Karpas-422 (cell line): ENCODE results near the gene FAM114A2. TPM values are rescaled to one million over a fixed set of nuclear protein-coding genes. Genes with fewer than 3 reads are reported as not detected.

Source experiments
- DNase-seq: peaks from one replicate; pipeline ENCODE4 v3.0.0-alpha.2; 2015
- H2AFZ ChIP-seq: fragments of 200-600 bp; sonication (generic); 2 replicates; pipeline ENCODE4 v1.6.1; 2014; ENCODE audit warnings: antibody characterized with exemption, low read length, mixed read lengths
- H3K27ac ChIP-seq: fragments of 200-600 bp; sonication (generic); 2 replicates; pipeline ENCODE4 v1.5.1; 2014; ENCODE audit warnings: mild to moderate bottlenecking, low read length, moderate library complexity
- H3K27me3 ChIP-seq: fragments of 200-600 bp; sonication (generic); 2 replicates; pipeline ENCODE4 v1.6.1; 2014; ENCODE audit warnings: low read length, mixed read lengths
- H3K36me3 ChIP-seq: fragments of 200-600 bp; sonication (generic); 2 replicates; pipeline ENCODE4 v1.6.1; 2014; ENCODE audit warnings: low read length, mixed read lengths; ENCODE audit not compliant: insufficient read depth
- H3K4me1 ChIP-seq: fragments of 200-600 bp; sonication (generic); 2 replicates; pipeline ENCODE4 v1.6.1; 2014; ENCODE audit warnings: mild to moderate bottlenecking, low read length, mixed read lengths
- H3K4me2 ChIP-seq: fragments of 200-600 bp; sonication (generic); 2 replicates; pipeline ENCODE4 v1.6.1; 2014; ENCODE audit warnings: low read length, low read depth, mild to moderate bottlenecking; ENCODE audit not compliant: poor library complexity, severe bottlenecking
- H3K4me3 ChIP-seq: fragments of 200-600 bp; sonication (generic); 2 replicates; pipeline ENCODE4 v1.5.1; 2014; ENCODE audit warnings: mild to moderate bottlenecking, antibody characterized with exemption, low read length, mixed read lengths
- H3K79me2 ChIP-seq: fragments of 200-600 bp; sonication (generic); 2 replicates; pipeline ENCODE4 v1.6.1; 2014; ENCODE audit warnings: mild to moderate bottlenecking, low read length, mixed read lengths
- H3K9ac ChIP-seq: fragments of 200-600 bp; sonication (generic); 2 replicates; pipeline ENCODE4 v1.6.0; 2014; ENCODE audit warnings: low read length
- H3K9me2 ChIP-seq: fragments of 200-600 bp; sonication (generic), shearing (Covaris generic); replicated peaks from 2 replicates; pipeline ENCODE4 v1.6.0; 2014; ENCODE audit warnings: mild to moderate bottlenecking, low read length, moderate library complexity; ENCODE audit not compliant: insufficient read depth
- H3K9me3 ChIP-seq: fragments of 300-700, 200-600 bp; sonication (generic); 2 replicates; pipeline ENCODE4 v1.6.1; 2014; ENCODE audit warnings: low read length, mixed read lengths
- H4K20me1 ChIP-seq: fragments of 200-600 bp; sonication (generic); 2 replicates; pipeline ENCODE4 v1.6.1; 2014; ENCODE audit warnings: mild to moderate bottlenecking, antibody characterized with exemption, low read length, low read depth; ENCODE audit not compliant: insufficient read depth
- total RNA-seq: library from RNA; depleted of rRNA; stranded (reverse); fragments of >200 nt; shearing (Covaris generic); gene quantifications from 2 replicates; pipeline ENCODE4 v1.2.3, GENCODE V29; 2014; ENCODE audit warnings: low replicate concordance

The FAM114A2 gene
- total RNA-seq, 1 experiment from 2014 or later, result 22.7 TPM

DNA sequence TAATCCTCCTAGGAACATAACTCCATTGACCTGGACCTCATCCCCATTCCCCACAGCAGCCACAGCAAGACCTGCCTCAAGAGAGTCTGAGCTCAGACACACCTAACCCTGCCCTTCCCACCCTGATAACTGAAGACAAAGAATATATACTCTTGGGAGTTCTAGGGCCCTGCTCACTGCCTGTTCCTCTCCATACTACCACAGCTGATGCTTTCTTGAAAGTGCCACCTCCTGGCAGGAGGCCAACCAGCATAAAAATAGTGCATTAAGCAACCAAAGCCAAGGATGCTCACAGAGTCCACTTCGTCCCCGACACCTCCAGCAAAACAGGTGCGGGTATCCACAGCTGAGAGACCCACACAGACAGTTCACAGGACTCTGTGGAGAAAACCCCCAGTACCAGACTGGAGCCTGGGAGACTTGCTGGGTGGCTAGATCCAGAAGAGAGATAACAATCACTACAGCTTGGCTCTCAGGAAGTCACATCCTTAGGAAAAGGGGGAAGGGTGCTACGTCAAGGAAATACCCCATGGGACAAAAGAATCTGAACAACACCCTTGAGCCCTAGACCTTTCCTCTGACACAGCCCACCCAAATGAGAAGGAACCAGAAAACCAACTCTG lies 23.5 kb downstream of the FAM114A2 start:
- H3K4me3 ChIP-seq, result no peak overlapping the region
- no peak overlapping the region for H3K4me2 ChIP-seq
- H3K79me2 ChIP-seq, result peaks cover 7% of the 10 kb centered on the region; the same call in 1 of the 2 replicates
- H3K9me3 ChIP-seq, result no peaks in the 10 kb centered on the region
- H3K9me2 ChIP-seq, result no peaks in the 10 kb centered on the region
- no peak for DNase-seq
- no peaks in the 10 kb centered on the region for H3K27me3 ChIP-seq
- no peak overlapping the region for H2AFZ ChIP-seq
- H3K36me3 ChIP-seq, result 0 out of 2 replicates have a peak, but pooled peaks cover 5% of the 10 kb centered on the region
- no peaks in the 10 kb centered on the region for H4K20me1 ChIP-seq
- no peak overlapping the region for H3K27ac ChIP-seq
- no peak overlapping the region for H3K9ac ChIP-seq
- H3K4me1 ChIP-seq, result no peaks in the 10 kb centered on the region; the same call in 1 of the 2 replicates

DNA sequence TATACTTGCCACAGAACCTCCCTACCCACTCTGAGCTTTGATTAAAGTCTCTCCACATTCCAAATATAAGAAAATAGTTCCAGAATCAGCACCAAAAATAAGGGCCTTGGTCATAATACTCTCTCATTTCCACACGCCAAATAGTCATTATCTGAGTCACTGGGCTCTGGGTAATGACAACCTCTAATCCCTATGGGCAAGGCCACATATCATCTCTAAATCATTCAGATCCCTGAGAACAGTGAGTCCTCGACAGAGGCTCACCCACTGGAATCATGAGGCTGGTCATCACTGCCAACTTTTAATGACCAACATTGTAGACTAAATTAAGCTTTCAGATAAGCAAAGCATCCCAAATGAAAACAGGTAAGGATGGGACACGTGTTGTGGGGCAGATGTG lies 28.1 kb downstream of the FAM114A2 start:
- Histone ChIP-seq H2AFZ (no peak overlapping the region), H3K4me2 (no peak overlapping the region), H3K9ac (no peak overlapping the region), H3K9me3 (no peaks in the 10 kb centered on the region), H3K4me1 (no peaks in the 10 kb centered on the region; the same call in 1 of the 2 replicates), H3K4me3 (no peak overlapping the region), H3K36me3 (0 out of 2 replicates have a peak, but pooled peaks cover under 1% of the 10 kb centered on the region), H3K27ac (no peak overlapping the region), H4K20me1 (no peaks in the 10 kb centered on the region), H3K9me2 (no peaks in the 10 kb centered on the region), H3K27me3 (no peaks in the 10 kb centered on the region), H3K79me2 (no peaks in the 10 kb centered on the region)
- DNase-seq, result no peak

DNA sequence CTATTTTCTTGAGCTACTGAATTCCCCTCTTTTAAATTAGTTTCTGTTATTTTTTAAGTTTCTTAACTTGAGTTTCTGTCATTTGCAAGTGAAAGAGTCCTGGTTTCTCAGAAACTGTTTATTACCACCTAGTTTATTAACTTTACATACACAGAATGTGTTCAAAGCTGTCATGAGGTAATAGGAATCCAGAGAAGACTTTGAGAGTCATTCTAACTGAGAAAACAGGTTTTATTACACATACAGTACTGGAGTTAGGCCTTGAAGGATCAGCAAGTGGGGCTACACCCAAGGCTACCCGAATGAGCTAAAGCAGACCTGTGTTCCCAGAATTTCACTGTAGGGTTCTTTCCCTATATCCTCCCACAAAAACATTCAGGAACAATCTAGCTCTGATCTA lies 33.1 kb downstream of the FAM114A2 start:
- H3K4me2 ChIP-seq, result no peak overlapping the region
- H4K20me1 ChIP-seq, result no peaks in the 10 kb centered on the region
- no peak for DNase-seq
- H3K36me3 ChIP-seq, result no peaks in the 10 kb centered on the region
- H3K9me2 ChIP-seq, result no peaks in the 10 kb centered on the region
- H3K27ac ChIP-seq, result no peak overlapping the region
- H3K79me2 ChIP-seq, result no peaks in the 10 kb centered on the region
- no peak overlapping the region for H3K4me3 ChIP-seq
- H3K9me3 ChIP-seq, result no peaks in the 10 kb centered on the region
- no peaks in the 10 kb centered on the region for H3K27me3 ChIP-seq
- H3K4me1 ChIP-seq, result peaks cover 11% of the 10 kb centered on the region
- no peak overlapping the region for H3K9ac ChIP-seq
- H2AFZ ChIP-seq, result no peak overlapping the region

DNA sequence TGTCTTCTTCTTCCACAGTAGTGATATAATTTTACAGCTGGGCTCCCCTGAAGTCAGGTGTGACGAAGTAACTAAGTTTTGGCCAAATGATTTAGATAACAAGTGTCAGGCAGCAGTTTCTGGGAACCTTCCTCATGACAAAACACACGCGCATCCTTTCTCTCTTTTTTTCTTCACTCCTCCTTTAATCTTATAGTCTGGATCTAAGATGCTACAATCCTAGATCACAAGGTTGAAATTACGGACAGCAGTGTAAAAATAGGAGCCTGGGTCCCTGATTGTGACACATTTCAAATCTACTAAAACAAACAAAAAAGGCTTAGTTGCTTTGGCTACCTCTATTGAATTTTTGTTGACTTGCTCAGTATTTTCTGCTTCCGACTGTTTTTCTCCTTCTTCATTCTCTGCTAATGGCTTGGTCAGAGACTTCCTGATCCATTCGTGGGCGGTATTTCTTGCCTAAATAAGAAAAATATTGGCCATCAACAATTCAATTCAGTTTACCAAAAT lies 36.1 kb downstream of the FAM114A2 start:
- no peaks in the 10 kb centered on the region for H3K79me2 ChIP-seq
- no peak overlapping the region for H3K4me3 ChIP-seq
- H3K36me3 ChIP-seq, result no peaks in the 10 kb centered on the region
- peaks cover 11% of the 10 kb centered on the region for H3K4me1 ChIP-seq
- H3K27ac ChIP-seq, result no peak overlapping the region
- no peaks in the 10 kb centered on the region for H3K9me3 ChIP-seq
- no peak overlapping the region for H2AFZ ChIP-seq
- no peak overlapping the region for H3K4me2 ChIP-seq
- DNase-seq, result no peak
- H3K27me3 ChIP-seq, result no peaks in the 10 kb centered on the region
- no peaks in the 10 kb centered on the region for H3K9me2 ChIP-seq
- H4K20me1 ChIP-seq, result no peaks in the 10 kb centered on the region
- H3K9ac ChIP-seq, result no peak overlapping the region

DNA sequence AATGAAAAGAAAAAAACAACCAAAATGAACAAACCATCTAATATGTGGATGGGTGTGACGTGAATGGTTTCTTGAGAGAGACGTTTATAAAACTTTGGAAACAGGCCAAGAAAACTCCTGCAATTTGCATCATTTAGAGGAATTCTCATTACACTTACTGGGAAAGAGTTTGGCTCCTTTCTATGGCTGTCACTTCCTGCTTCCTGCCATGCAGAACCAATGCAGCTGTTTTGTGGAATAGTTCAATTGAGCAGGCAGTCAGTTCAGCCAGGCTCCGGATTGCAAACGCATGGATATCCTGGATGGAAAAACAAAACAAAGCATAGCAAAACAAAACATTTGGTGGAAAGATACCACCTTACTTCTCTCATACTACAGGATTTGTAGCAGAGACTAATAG lies 36.6 kb downstream of the FAM114A2 start:
- no peak overlapping the region for H3K4me3 ChIP-seq
- no peak overlapping the region for H3K4me2 ChIP-seq
- H3K27ac ChIP-seq, result no peak overlapping the region
- H4K20me1 ChIP-seq, result no peaks in the 10 kb centered on the region
- no peaks in the 10 kb centered on the region for H3K27me3 ChIP-seq
- peaks cover 11% of the 10 kb centered on the region for H3K4me1 ChIP-seq
- no peaks in the 10 kb centered on the region for H3K9me2 ChIP-seq
- H3K9me3 ChIP-seq, result no peaks in the 10 kb centered on the region
- H3K9ac ChIP-seq, result no peak overlapping the region
- DNase-seq, result no peak
- H2AFZ ChIP-seq, result no peak overlapping the region
- H3K79me2 ChIP-seq, result no peaks in the 10 kb centered on the region
- H3K36me3 ChIP-seq, result no peaks in the 10 kb centered on the region

DNA sequence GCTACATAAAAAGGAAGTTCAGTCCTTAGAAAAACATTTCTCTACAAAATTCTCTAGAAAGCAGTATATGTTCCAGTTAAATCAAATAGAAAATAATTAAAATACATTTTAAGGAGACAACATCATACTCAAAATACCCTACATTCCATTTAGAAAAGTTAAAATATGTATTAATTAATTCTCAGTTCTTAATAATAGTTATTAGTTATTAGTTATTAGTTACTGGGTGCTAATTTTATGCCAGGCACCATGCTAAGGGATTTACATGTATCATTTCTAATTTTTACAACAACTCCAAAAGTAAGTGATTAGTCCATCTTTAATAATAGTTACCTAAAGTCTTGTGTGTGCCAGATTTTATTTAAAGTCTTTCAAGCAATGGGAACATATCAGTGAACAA lies 38.0 kb downstream of the FAM114A2 start:
- Histone ChIP-seq H2AFZ (no peak overlapping the region), H3K36me3 (no peaks in the 10 kb centered on the region), H4K20me1 (no peaks in the 10 kb centered on the region), H3K79me2 (no peaks in the 10 kb centered on the region), H3K4me1 (peaks cover 11% of the 10 kb centered on the region), H3K4me2 (no peak overlapping the region), H3K9me3 (no peaks in the 10 kb centered on the region), H3K4me3 (no peak overlapping the region), H3K9ac (no peak overlapping the region), H3K9me2 (no peaks in the 10 kb centered on the region), H3K27ac (no peak overlapping the region), H3K27me3 (no peaks in the 10 kb centered on the region)
- no peak for DNase-seq

DNA sequence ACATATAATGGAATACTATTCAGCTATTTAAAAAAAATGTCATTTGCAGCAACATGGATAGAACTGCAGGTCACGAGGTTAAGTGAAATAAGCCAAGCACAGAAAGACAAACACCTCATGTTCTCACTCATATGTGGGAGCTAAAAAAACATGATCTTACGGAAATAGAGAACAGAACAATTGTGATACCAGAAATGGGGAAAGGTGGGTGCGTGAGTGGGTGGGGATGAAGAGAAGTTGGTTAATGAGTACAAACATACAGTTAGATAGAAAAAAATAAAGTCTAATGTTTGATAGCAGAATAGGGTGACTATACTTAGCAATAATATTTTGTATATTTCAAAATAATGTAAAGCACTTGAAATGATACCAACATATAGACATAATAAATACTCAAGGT lies 38.7 kb downstream of the FAM114A2 start:
- Histone ChIP-seq H3K9ac (no peak overlapping the region), H3K36me3 (no peaks in the 10 kb centered on the region), H3K4me2 (no peak overlapping the region)

DNA sequence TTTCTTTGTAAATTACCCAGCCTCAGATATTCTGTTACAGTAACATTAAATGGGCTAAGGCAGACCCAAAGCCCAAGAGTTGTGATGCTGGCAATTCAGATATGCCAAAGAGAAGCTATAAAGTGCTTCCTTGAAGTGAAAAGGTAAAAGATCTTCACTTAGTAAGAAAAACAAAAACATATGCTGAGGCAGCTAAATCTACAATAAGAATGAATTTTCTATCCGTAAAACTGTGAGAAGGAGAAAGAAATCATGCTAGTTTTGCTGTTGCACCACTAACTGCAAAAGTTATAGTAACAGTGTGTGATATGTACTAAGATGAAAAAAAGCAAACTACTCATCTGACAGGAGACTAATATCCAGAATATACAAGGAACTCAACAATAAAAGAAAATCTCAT lies 39.9 kb downstream of the FAM114A2 start:
- H3K79me2 ChIP-seq, result no peaks in the 10 kb centered on the region

More for the DNA sequence above, 38.7 kb downstream of the FAM114A2 start:
- Histone ChIP-seq H3K79me2 (no peaks in the 10 kb centered on the region), H4K20me1 (no peaks in the 10 kb centered on the region), H3K27me3 (no peaks in the 10 kb centered on the region), H3K27ac (no peak overlapping the region), H2AFZ (no peak overlapping the region), H3K4me1 (peaks cover 11% of the 10 kb centered on the region), H3K9me3 (no peaks in the 10 kb centered on the region), H3K9me2 (no peaks in the 10 kb centered on the region), H3K4me3 (no peak overlapping the region)
- DNase-seq, result no peak

More for the DNA sequence above, 39.9 kb downstream of the FAM114A2 start:
- Histone ChIP-seq H3K4me1 (peaks cover 11% of the 10 kb centered on the region), H3K9ac (no peak overlapping the region), H3K27ac (no peak overlapping the region), H3K9me3 (no peaks in the 10 kb centered on the region), H2AFZ (no peak overlapping the region), H3K4me3 (no peak overlapping the region), H3K27me3 (no peaks in the 10 kb centered on the region), H3K4me2 (no peak overlapping the region), H4K20me1 (no peaks in the 10 kb centered on the region), H3K9me2 (no peaks in the 10 kb centered on the region), H3K36me3 (peaks cover 4% of the 10 kb centered on the region; the same call in 1 of the 2 replicates)
- no peak for DNase-seq
